OCI-M1 (cell line): ENCODE data around the gene SLC32A1.

Experiments
- DNase-seq: peaks from one replicate; lab custom pipeline; 2025; lab: John Stamatoyannopoulos, UW

The SLC32A1 gene

DNA sequence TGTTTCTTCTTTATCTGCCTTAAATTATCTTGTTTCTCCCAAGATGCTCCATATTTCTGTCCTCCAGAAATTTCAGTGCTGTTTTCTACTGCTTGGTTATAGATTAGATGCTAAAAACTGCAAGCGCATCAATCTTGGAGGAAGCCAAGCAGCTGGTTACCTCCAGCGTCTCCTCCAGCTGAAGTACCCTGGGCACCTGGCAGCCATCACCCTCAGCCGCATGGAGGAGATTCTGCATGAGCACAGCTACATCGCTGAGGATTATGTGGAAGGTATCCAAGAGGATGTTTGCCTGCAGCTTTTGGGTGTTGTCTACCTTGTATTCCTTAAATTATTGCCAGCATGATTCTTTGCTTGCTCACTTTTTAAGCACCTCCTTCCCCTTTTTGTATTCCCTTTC lies 27.7 kb downstream of the SLC32A1 start:
- DNase-seq, result no peak

DNA sequence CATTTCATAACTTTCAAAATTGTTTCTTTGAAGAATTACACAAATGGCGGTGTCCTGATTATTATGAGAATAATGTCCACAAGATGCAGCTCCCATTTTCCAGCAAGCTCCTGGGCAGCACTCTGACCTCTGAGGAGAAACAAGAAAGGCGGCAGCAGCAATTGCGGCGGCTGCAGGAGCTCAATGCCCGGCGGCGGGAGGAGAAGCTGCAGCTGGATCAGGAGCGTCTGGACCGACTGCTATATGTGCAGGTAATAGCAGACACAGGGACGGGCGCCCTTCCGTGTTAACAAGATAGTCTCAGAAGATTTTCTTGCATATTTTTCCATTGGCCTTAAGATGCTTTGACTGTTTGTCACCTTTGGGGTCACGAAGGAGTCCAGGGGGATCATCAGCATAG lies 30.6 kb downstream of the SLC32A1 start:
- DNase-seq, result no peak

DNA sequence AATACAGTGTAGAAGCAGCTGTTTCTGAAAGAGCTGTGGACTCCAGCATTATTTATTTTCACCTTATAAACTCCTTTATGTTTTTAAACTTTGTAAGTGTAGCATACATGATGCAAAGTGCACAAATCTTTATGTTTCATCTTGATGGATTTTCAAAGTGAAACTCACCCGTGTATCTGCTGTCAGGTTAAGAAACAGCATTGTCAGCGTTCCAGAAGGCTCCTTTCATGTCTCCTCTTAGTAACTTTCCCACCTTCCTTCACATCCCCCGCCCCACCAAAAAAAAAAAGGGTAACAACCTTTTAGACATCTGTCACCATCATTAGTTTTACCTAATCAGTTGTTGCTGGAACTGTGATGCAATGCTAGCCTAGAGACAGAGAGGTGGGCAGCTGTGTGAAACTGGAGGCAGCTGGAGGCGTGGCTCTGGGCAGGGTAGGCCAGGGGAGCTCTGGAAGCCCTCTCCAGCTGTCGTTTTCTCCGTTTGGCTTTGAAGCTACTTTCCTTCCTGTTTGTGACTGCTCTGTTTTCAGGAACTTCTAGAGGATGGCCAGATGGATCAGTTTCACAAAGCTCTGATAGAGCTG lies 31.1 kb downstream of the SLC32A1 start:
- no peak for DNase-seq

DNA sequence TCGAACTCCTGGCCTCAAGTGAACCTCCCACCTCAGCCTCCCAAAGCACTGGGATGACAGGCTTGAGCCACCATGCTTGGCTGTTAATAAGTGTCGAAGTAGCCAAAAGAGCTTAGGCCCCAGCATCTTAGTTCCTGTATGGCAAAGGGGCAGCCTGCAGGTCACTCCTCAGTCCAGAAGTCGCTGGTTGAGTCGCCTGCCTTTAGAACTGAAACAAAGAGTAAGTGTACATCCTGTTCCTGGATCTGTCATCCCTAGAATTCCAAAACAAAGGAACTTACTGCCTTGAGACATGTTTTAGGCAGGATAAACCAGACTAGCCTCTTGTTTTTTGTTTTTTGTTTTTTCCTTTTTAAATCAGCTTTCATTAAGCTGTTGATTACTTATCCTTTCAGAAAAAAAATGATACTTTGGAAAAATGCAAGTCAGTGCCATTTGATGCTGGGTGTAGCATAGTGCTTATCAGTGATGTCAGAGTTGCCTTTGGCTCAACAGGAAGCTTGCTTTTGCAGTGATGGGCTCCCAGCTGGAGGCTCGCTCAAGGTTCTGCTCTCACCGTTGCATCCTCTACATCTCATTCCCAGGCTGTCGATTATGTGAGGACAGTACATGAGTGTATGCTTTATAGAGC lies 33.0 kb downstream of the SLC32A1 start:
- DNase-seq, result no peak

DNA sequence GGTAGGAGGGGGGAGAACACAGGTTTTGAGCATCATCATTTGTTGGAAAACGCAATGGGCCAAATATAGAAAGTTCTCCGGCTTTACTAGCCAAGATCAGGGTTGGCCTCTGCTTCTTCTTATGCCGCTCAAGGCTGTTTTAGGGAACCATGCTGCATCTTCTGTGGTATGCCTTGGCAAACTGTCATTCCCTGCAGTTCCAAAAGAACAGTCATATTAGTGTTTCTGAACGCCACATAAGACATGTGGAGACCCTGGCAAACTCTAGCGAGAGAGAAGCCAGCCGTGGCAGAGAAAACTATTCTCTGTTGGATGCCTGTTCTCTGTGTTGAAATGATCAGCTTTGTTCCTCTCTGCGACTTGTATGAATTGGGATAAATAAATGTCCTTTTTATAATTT lies 34.8 kb downstream of the SLC32A1 start:
- no peak for DNase-seq

DNA sequence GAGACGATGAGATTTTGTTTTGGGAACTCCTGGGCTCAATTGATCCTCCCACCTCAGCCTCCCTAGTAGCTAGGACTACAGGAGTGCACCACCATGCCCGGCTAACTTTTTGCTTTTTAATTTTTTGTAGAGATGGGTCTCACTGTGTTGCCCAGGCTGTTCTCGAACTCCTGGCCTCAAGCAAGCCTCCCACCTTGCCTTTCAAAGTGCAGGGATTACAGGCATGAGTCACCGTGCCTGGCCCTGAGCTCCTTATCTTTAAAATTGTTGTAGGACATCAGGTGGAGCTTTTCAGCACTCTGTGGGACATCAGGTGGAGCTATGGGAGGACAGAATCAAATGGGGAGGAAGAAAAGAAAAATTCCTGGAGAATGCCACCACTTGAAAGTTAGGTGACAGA lies 36.7 kb downstream of the SLC32A1 start:
- no peak for DNase-seq

DNA sequence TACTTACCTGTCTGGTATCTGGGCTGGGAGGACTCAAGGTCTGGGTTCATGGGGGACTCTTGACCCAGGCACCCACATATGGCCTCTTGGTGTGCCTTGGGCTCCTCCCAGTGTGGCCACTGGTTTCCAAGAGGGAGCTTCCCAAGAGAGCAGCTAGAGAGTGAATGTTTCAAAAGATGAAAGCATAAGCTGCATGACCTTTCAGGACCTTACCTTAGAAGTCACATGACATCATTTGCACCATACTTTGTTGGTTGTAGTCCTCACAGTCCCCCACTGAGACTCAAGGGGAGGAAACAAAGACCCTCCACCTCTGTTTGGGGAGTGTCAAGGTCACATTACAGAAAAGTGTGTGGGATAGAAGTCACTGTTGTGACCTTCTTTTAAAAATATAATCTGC lies 37.9 kb downstream of the SLC32A1 start:
- no peak for DNase-seq

DNA sequence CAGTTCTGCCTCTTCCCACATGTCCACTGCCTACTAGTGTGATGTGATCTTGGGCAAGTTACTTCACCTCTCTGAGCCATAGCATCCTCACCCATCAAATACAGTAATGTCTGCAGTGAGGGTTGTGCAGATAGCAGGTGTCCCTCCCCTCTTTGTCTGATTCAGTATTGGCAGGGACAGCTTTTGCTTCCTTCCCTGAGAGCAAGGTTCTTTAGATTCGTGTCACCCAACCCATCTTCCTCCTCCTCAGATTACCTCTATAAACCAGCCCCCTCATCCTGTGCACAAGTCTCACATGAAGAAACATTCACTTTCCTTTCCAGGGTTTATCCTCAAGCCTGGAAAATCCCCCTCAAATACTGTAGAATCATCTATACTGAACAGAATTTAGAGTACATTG lies 39.3 kb downstream of the SLC32A1 start:
- DNase-seq, result no peak

DNA sequence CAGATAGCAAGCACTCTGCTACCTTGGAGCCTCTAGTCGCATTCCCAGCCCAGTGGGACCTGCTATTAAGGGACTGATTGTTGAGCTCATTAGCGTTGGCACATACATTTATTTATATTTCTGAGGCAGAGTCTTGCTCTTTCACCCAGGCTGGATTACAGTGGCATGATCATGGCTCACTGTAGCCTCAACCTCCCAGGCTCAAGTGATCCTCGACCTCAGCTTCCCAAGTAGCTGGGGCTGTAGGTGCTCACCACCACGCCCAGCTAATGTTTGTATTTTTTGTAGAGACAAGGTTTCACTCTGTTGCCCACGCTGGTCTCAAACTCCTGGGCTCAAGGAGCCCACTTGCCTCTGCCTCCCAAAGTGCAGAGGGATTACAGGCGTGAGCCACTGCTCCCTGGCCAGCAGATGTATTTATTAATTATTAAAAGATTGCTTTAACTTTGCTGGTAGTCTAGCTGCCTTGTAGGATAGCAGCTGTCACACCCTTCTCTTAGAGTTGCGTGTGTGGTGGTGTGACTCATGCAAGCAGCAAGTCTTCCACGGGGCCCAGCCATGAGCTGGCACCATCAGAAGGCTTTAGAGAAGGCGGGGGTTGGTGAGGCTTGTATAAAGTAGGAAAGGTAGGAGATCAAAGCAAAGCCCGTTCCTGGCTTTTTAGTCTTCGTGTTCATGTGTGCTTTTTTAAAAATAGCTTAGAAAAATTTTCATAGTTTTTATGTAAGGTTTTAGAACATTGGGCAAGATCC lies 40.5 kb downstream of the SLC32A1 start:
- no peak for DNase-seq

DNA sequence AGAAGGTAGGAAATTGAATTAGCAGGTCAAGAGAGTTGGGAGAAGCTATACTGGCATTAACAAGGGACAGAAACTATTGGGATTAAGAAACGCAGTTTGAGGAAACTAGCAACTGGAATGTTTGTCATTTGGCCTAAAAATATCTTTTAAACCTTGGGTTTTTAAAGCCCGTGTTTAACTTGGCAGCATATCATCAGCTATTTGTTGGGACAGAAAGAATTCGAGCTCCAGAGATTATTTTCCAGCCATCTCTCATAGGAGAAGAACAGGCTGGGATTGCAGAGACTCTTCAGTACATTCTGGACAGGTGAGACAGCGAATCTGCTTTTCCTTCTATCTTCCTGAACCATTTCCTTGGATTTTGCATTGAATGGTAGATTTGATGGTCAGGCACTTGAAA lies 41.8 kb downstream of the SLC32A1 start:
- no peak for DNase-seq

DNA sequence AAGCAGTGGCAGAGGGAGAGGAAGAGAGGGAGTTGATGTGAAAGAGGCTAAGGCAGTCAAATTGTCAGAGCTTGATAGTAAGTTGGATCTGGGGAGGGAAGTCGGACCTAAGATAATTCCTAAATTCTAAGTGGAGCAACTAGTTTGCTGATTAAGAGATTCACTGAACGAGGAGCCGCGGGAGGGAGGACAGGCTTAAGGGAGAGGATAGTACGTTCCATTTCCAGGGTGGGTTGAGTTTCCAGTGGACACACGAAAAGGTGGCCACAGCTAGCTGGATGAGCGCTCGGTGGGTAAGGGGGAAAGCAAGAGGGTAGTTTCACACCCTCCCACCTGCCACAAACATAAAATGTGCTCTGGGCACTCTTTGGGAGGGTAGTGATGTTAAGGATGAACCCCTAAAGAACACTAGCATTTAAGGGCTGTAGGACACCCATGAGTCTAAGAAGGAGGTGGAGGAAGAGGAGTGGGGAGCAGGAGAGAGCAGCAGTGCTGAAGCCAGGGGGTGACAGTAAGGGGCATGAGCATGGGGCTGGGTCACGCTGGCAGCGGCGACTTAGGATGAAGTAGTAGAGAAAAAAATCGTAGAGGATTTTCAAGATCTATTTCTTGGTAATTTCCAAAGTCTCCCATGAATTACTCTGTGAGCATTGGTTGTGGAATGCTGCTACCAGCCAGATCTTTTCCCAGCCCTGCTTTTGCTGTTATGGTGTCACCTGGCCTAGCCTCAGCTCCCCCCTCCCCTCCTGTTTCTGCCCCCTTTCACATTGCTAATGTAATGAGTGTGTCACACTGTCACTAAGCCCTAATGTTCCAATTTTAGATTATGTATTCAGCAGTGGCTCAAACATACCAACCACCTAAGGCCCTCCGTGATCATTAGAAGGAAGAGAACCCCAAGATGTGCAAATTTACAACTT lies 45.4 kb downstream of the SLC32A1 start:
- no peak for DNase-seq

DNA sequence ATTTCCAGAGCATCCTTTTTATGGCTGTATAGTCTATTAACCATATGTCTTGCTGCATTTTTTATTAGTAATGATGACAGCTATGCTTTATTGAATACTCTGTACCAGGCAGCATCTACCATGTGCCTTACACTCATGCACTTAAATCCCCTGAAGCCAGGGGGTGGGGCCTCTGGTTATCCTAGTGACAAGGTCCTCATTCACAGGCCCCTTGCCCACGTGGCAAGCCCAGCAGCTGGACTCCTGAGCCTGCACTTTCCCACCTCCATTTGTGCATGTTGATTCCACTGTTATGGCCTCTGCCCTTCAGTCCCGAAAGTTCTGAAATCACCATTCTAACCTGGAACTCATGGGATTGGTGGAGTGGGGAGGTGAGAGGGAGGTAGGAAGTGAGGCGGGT lies 46.3 kb downstream of the SLC32A1 start:
- no peak for DNase-seq

DNA sequence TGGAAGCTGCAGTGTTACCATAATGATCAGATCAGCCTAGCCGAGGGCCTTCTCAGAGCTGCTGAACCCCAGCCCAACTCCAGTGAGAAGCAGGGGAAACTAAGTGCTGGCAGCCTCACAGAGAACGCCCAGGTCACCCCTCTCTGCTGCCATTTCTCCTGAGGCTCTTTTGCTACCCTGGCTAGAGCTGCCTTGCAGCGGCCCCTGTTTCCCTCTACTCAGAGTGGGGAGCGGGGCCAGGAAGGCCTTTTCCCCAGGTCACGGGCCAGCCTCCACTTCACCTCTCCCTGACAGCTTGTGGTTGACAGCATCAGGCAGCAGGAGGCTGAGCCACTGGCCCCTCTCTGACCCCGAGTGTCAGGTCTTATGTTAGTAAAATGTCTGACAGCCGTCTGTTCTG lies 46.7 kb downstream of the SLC32A1 start:
- no peak for DNase-seq

DNA sequence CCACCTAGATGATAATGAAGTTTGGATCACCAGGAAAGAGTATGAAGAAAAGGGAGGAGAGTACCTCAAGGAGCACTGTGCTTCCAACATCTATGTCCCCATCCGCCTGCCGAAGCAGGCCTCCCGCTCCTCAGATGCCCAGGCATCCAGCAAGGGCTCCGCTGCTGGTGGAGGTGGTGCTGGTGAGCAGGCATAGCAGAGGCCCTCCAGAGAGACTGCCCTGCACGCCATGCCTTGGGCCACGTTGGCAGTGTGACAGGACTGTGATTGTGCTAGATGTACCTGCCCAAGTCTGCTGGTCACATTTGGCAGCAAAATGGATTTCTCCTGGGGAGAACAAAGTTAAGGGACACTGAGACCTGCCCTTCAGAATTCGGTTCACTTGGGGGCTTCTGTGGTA lies 47.3 kb downstream of the SLC32A1 start:
- DNase-seq, result no peak

DNA sequence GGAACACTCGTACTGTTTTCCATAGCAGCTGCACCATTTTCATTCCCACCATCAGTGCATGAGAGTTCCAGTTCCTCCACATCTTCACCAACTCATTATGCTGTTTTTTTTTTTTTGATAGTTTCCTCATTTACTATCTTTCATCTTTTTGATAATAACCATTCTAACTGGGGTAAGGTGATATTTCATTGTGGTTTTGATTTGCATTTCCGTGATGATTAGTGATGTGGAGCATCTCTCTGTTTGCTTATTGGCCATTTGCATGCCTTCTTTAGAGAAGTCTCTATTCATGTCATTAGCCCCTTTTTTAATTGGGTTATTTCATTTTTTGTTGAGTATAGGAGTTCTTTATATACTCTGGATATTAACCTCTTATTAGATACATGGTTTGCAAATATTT lies 49.9 kb downstream of the SLC32A1 start:
- DNase-seq, result no peak

DNA sequence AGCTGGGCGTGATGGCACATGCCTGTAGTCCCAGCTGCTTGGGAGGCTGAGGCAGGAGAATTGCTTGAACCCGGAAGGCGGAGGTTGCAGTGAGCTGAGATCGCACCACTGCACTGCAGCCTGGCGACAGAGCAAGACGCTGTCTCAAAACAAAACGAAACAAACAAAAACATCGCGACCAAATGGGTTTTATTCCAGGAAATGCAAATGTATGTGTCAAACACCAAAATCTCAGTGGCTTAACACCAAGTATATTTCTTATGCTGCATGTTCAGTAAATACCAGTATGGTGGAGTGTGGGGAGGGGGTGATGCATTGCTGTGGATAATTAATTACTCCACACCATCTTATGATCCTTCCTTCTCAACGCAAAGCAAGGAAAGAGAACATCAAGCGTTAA lies 52.1 kb downstream of the SLC32A1 start:
- DNase-seq, result no peak
